ENCODE data around the gene MEI4. TPM values are rescaled to one million over a fixed set of nuclear protein-coding genes. Genes with fewer than 3 reads are reported as not detected.
A peak's percentile ranks its signal among the peaks of the same experiment; 100 is the strongest.
"Not testable (repeated sequence)": the region's sequence is repeated elsewhere in the genome, so short reads cannot be mapped to it uniquely, and the experiment has no call there.

The MEI4 gene
- total RNA-seq, 1 donor from 2014 or later = 1.9 TPM

DNA sequence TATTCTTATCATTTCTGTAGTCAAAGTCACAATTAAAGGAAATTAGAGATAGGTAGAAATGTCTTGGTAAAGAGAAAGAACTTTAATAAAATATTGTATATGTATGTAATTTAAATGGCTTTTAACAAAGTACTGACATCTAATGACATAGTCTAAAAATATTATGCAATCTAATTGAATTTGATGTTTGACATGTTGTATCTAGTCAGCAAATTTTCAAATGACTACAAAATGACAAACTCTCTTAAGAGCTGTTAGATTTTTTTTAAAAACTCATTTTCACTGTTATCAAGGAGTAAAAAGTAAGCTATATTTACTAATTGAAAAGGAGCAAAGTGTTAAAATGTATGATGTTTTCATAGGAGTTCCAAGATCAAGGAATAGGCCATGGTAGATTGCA lies 176.9 kb downstream of the MEI4 start:
- Mint-ChIP-seq H3K4me1 (ENCODE audit: low read depth) (peaks cover 7% of the 10 kb centered on the region), H3K4me3 (ENCODE audit: low read depth) (no peak overlapping the region), H3K27ac (no peak overlapping the region), H3K9me3 (ENCODE audit: low read depth) (peaks cover 18% of the 10 kb centered on the region), H3K27me3 (no peaks in the 10 kb centered on the region), H3K36me3 (ENCODE audit: insufficient read depth) (peaks cover 8% of the 10 kb centered on the region)
- no peak for DNase-seq (ENCODE audit: low spot score, unreplicated experiment)
- TF ChIP-seq, protein P1, sequence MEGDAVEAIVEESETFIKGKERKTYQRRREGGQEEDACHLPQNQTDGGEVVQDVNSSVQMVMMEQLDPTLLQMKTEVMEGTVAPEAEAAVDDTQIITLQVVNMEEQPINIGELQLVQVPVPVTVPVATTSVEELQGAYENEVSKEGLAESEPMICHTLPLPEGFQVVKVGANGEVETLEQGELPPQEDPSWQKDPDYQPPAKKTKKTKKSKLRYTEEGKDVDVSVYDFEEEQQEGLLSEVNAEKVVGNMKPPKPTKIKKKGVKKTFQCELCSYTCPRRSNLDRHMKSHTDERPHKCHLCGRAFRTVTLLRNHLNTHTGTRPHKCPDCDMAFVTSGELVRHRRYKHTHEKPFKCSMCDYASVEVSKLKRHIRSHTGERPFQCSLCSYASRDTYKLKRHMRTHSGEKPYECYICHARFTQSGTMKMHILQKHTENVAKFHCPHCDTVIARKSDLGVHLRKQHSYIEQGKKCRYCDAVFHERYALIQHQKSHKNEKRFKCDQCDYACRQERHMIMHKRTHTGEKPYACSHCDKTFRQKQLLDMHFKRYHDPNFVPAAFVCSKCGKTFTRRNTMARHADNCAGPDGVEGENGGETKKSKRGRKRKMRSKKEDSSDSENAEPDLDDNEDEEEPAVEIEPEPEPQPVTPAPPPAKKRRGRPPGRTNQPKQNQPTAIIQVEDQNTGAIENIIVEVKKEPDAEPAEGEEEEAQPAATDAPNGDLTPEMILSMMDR (IDR thresholded peaks at IDR 0.05; ENCODE audit: unreplicated experiment) = no peak

DNA sequence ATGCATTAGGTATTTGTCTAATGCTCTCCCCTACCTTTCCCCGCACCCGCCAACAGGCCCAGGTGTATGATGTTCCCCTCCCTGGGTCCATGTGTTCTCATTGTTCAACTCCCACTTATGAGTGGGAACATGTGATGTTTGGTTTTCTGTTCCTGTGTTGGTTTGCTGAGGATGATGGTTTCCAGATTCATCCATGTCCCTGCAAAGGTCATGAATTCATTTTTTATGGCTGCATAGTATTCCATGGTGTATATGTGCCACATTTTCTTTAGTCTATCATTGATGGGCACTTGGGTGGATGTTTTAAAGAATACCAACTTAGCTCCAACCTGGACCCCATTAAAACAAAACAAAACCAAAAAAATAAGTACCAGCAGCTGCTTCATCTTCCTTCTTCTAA lies 180.9 kb downstream of the MEI4 start:
- not testable (repeated sequence) for H3K36me3 Mint-ChIP-seq (ENCODE audit: insufficient read depth); H3K27me3 Mint-ChIP-seq; H3K4me3 Mint-ChIP-seq (ENCODE audit: low read depth); DNase-seq (ENCODE audit: low spot score, unreplicated experiment)
- H3K4me1 Mint-ChIP-seq (ENCODE audit: low read depth) = peaks cover 26% of the 10 kb centered on the region
- H3K9me3 Mint-ChIP-seq (ENCODE audit: low read depth) = peaks cover 18% of the 10 kb centered on the region
- peak overlapping the region; percentile 87 for H3K27ac Mint-ChIP-seq

DNA sequence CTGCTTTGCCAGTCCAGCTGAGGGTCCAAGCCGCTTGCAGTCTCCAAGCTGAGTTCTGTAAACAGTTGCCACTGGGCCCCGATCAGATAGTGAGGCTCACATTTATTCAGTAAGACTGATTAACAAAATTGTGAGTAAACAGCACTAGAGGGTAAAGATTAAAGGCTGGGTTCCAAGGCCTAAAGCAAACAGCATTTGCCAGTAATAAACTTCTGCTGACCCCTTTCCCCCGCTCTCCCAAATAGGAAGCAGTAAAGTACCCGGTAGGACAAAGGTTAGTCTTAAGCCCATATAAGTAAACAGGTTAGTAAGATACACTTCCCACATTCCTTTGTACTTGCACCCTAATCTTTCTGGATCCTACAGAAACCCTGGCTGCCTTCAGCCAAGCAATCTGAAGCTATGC lies 181.8 kb downstream of the MEI4 start:
- peaks cover 8% of the 10 kb centered on the region for H3K36me3 Mint-ChIP-seq (ENCODE audit: insufficient read depth)
- peak overlapping the region; percentile 85 for H3K27ac Mint-ChIP-seq
- DNase-seq (ENCODE audit: low spot score, unreplicated experiment) = peak; percentile 11
- no peaks in the 10 kb centered on the region for H3K27me3 Mint-ChIP-seq
- peaks cover 23% of the 10 kb centered on the region for H3K4me1 Mint-ChIP-seq (ENCODE audit: low read depth)
- H3K9me3 Mint-ChIP-seq (ENCODE audit: low read depth) = peaks cover 18% of the 10 kb centered on the region
- H3K4me3 Mint-ChIP-seq (ENCODE audit: low read depth) = no peak overlapping the region
- TF ChIP-seq, protein P1 (IDR thresholded peaks at IDR 0.05; ENCODE audit: unreplicated experiment) = no peak

DNA sequence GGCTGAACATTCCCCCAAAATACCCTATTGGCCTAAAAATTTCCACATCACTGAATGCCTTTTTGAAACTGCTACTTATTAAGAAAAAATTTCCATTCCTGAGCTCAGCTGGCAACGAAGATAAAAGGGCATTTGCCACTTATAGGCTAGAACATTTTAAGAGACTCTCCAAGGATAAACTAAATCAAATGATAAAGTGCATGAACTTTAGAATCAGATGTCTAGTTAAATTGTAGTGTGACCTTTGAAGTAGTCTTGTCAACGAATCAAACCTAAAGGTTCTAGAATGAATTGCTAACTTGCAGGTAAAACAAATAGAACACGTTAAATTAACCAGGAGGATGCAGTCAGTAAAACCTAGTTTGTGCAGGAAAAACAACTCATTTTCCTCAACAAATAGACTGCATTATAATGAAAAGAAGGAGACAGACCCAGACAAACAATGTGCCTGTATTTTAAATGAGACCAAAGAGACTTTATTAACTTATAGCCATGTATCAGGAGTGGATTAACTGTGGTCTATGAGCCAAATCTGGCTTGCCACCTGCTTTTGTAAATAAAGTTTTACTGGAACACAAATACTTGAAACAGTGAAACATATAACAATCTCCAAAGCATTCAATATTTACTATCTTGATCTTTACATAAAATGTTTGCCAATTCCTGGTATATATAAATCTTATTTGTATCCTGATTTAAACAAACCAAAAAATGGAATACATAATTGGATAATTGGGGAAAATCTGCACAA lies 184.4 kb downstream of the MEI4 start:
- no peaks in the 10 kb centered on the region for H3K27me3 Mint-ChIP-seq
- peak overlapping the region; percentile 27 for H3K27ac Mint-ChIP-seq
- TF ChIP-seq, protein P1 (IDR thresholded peaks at IDR 0.05; ENCODE audit: unreplicated experiment) = no peak
- H3K9me3 Mint-ChIP-seq (ENCODE audit: low read depth) = peaks cover 10% of the 10 kb centered on the region
- H3K4me1 Mint-ChIP-seq (ENCODE audit: low read depth) = peaks cover 19% of the 10 kb centered on the region
- peaks cover 7% of the 10 kb centered on the region for H3K36me3 Mint-ChIP-seq (ENCODE audit: insufficient read depth)
- no peak overlapping the region for H3K4me3 Mint-ChIP-seq (ENCODE audit: low read depth)
- no peak for DNase-seq (ENCODE audit: low spot score, unreplicated experiment)

DNA sequence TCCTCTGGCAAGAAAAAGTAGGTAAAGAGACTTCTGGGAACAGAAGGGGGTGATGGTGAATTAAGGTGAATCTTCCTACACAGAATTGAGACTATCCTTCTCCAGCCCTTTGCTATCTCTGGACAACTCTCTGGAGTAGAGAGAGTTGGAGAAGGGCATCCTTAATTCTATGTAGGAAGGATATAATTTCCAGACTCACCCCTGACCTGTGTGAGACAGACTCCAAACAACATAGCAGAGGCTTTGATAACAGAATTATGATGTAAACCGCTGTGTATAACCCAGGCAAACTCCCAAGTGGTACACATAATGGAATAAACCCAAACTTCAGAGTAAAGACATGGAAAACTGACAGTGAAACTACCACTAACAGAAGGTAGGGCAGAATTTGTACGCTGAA lies 186.5 kb downstream of the MEI4 start:
- peaks cover 19% of the 10 kb centered on the region for H3K4me1 Mint-ChIP-seq (ENCODE audit: low read depth)
- H3K27me3 Mint-ChIP-seq = no peaks in the 10 kb centered on the region
- TF ChIP-seq, protein P1 (IDR thresholded peaks at IDR 0.05; ENCODE audit: unreplicated experiment) = no peak
- no peak for DNase-seq (ENCODE audit: low spot score, unreplicated experiment)
- H3K4me3 Mint-ChIP-seq (ENCODE audit: low read depth) = no peak overlapping the region
- no peak overlapping the region for H3K27ac Mint-ChIP-seq
- H3K9me3 Mint-ChIP-seq (ENCODE audit: low read depth) = no peaks in the 10 kb centered on the region
- no peaks in the 10 kb centered on the region for H3K36me3 Mint-ChIP-seq (ENCODE audit: insufficient read depth)

DNA sequence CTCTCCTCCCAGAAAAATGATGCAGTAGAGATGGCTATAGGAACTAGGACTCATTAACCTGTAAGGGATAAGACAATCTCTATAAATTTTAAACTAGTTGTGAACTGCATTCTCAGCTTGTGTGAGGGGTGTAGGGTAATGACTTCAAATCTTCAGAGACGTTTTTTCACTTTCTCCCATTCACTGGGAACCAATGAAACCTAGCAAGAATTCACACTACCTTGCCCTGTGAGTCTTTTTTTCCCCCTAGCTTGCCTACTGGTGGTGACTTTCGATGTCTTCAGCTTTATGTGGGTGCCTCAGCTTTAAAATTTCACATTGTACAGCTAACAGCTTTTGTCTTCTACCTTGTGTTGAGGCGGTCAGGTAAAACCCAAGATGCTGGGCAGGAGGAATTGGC lies 192.0 kb downstream of the MEI4 start:
- no peak for DNase-seq (ENCODE audit: low spot score, unreplicated experiment)
- no peak overlapping the region for H3K4me3 Mint-ChIP-seq (ENCODE audit: low read depth)
- peaks cover 4% of the 10 kb centered on the region for H3K9me3 Mint-ChIP-seq (ENCODE audit: low read depth)

More for the DNA sequence above, 192.0 kb downstream of the MEI4 start:
- Mint-ChIP-seq H3K4me1 (ENCODE audit: low read depth) (peaks cover 5% of the 10 kb centered on the region), H3K36me3 (ENCODE audit: insufficient read depth) (no peaks in the 10 kb centered on the region), H3K27ac (no peak overlapping the region), H3K27me3 (no peaks in the 10 kb centered on the region)
- TF ChIP-seq, protein P1 (IDR thresholded peaks at IDR 0.05; ENCODE audit: unreplicated experiment) = no peak
